H1 (cell line): ENCODE data around the gene ARHGEF19. TPM values are rescaled to one million over a fixed set of nuclear protein-coding genes. Genes with fewer than 3 reads are reported as not detected.

Experiments used
- ATF2 ChIP-seq: IDR thresholded peaks from 2 replicates; pipeline ENCODE4 v1.6.1; 2012; ENCODE audit warnings: low read length, inconsistent platforms
- EGR1 ChIP-seq: IDR thresholded peaks from 2 replicates; pipeline ENCODE4 v1.6.1; 2011; ENCODE audit warnings: low read depth, low read length, borderline replicate concordance
- FOSL1 ChIP-seq: IDR thresholded peaks from 2 replicates; pipeline ENCODE4 v1.6.1; 2011; ENCODE audit warnings: mild to moderate bottlenecking, low read depth, low read length, moderate library complexity; ENCODE audit not compliant: insufficient read depth
- RFX5 ChIP-seq: IDR thresholded peaks from 2 replicates; pipeline ENCODE4 v1.6.1; 2011; ENCODE audit warnings: low read depth, low read length, improper control_type of control experiment, borderline replicate concordance
- RXRA ChIP-seq: IDR thresholded peaks from 2 replicates; pipeline ENCODE4 v1.6.1; 2011; ENCODE audit warnings: low read depth, mild to moderate bottlenecking, low read length, moderate library complexity; ENCODE audit not compliant: insufficient read depth
- SIN3A ChIP-seq, 2 experiments: IDR thresholded peaks in 1 of 2; conservative IDR thresholded peaks in 1 of 2; 2 replicates each; pipeline ENCODE4 v1.6.1; 2011 to 2012; ENCODE audit warnings: low read length in 2 of 2, improper control_type of control experiment in 1 of 2, low read depth in 1 of 2, mild to moderate bottlenecking in 1 of 2
- SIRT6 ChIP-seq: IDR thresholded peaks from one replicate; pipeline ENCODE4 v1.7.1; 2012; ENCODE audit warnings: low read length, inconsistent platforms
- SUZ12 ChIP-seq: fragments of 200-600 bp; sonication (generic); IDR thresholded peaks from 2 replicates; pipeline ENCODE4 v1.6.1; 2012; ENCODE audit warnings: mild to moderate bottlenecking, inconsistent platforms, low read length, moderate library complexity, mixed read lengths
- polyA plus RNA-seq, 7 experiments: library from polyadenylated mRNA; depleted of rRNA in 3 of 7; stranded (reverse) in 5 of 7; unstranded in 2 of 7; fragments of >200 nt in 5 of 7; fragments of 200-250 nt in 2 of 7; gene quantifications; 1 replicate in 5 of 7; 2 replicates in 1 of 7; 4 replicates in 1 of 7; pipeline versions ENCODE4 v1.2.1 to v1.2.3, GENCODE V29; 2011 to 2013; ENCODE audit warnings: missing spikeins in 2 of 7, mixed read lengths in 2 of 7
- total RNA-seq: library from RNA; stranded (reverse); fragmentation: NEBNext Ultra II Directional; extraction: Animal tissue kit (Norgen Biotek cat#: 25700); gene quantifications from 2 replicates; pipeline ENCODE4 v1.2.1, GENCODE V29; 2021
- TF ChIP-seq, protein P1 (sequence below), 3 experiments: IDR thresholded peaks; 1 replicate in 2 of 3; 2 replicates in 1 of 3; pipeline versions ENCODE4 v1.5.1 to v1.6.1; 2011; ENCODE audit warnings: low read length in 3 of 3, mild to moderate bottlenecking in 3 of 3, inconsistent platforms in 2 of 3, low read depth in 1 of 3, moderate library complexity in 1 of 3; ENCODE audit not compliant: insufficient read depth in 1 of 3; ENCODE audit errors: control extremely low read depth in 1 of 3
- TF ChIP-seq, protein P2 (sequence below): IDR thresholded peaks from 2 replicates; pipeline ENCODE4 v1.6.1; 2011; ENCODE audit warnings: low read length, improper control_type of control experiment

The ARHGEF19 gene
- total and polyA plus RNA-seq, 2 of the 8 experiments (the other 6 are each of a cell fraction or from before 2014, with no cell fraction given): 47.5 to 56.4 TPM

DNA sequence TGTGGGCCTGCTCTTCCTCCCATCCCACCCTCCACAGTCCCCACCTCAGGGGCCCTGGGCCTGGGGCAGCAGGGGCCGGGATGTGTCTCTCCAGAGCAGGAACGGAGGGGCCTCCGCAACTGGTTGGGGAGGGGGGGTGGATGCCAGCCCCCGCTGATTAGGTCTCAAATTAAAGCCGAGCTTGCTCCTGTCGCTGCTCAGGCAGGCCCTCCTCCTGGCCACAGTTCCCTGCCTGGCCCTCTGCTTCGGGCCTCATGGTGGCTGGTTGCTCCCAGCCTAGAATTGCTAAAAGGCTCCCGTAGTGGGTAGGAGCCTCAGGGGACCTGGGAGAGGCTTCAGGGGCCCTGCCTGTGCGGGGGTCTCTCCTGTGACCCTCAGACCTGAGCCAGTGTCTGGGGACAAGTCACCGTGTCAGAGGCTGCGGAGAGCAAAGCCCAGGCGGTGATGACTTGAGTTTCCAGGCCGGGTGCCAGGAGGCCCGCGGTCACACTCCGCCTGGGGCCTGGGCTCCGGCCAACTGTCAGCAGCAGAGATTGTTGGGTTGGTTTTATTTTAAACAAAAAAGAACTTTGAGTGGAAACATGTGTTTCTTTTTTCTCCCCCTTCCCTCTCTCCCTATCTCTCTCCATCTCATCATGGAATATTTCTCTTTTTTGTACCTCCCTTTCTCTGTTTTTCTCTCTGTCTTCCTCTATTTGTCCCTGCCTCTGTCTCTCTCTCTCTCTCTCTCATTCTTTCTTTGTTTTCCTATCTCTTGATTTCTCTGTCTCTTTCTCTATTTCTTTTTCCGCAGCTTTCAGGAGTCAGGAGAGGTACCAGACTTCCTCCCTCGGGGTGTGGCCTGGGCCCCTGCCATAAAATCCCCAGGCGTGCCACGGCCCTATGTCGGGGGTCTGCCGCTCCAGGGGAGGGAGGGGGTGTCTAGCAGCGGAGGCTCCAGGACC is 36.6 kb downstream of the ARHGEF19 start (continued):
- TF ChIP-seq, protein P1, sequence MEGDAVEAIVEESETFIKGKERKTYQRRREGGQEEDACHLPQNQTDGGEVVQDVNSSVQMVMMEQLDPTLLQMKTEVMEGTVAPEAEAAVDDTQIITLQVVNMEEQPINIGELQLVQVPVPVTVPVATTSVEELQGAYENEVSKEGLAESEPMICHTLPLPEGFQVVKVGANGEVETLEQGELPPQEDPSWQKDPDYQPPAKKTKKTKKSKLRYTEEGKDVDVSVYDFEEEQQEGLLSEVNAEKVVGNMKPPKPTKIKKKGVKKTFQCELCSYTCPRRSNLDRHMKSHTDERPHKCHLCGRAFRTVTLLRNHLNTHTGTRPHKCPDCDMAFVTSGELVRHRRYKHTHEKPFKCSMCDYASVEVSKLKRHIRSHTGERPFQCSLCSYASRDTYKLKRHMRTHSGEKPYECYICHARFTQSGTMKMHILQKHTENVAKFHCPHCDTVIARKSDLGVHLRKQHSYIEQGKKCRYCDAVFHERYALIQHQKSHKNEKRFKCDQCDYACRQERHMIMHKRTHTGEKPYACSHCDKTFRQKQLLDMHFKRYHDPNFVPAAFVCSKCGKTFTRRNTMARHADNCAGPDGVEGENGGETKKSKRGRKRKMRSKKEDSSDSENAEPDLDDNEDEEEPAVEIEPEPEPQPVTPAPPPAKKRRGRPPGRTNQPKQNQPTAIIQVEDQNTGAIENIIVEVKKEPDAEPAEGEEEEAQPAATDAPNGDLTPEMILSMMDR (IDR thresholded peaks at IDR 0.05; ENCODE audit: control extremely low read depth in 1 of 3, insufficient read depth in 1 of 3, low read depth in 1 of 3, low read length in 3 of 3): no peak
- TF ChIP-seq FOSL1 (no peak), RFX5 (no peak), EGR1 (no peak), SUZ12 (no peak), SIRT6 (no peak), SIN3A (conservative IDR thresholded peaks at IDR 0.05 in 1 of 2, IDR thresholded peaks at IDR 0.05 in 1 of 2; ENCODE audit: low read depth in 1 of 2, low read length in 2 of 2) (no peak), RXRA (no peak), ATF2 (no peak)
- TF ChIP-seq, protein P2, sequence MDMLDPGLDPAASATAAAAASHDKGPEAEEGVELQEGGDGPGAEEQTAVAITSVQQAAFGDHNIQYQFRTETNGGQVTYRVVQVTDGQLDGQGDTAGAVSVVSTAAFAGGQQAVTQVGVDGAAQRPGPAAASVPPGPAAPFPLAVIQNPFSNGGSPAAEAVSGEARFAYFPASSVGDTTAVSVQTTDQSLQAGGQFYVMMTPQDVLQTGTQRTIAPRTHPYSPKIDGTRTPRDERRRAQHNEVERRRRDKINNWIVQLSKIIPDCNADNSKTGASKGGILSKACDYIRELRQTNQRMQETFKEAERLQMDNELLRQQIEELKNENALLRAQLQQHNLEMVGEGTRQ: no peak
